GM21367 (cell line): ENCODE data around the gene FOXO4.

Experiments
- ATAC-seq: cut with Tn5 transposase; IDR thresholded peaks from one replicate; pipeline ENCODE4 v1.9.1; 2021; ENCODE audit not compliant: unreplicated experiment

Gene FOXO4

GRCh38 chrX:71131510-71131909, 35.9 kb downstream of the FOXO4 start:
- ATAC-seq: no peak

- ATAC-seq: no peak
Observed at GRCh38 chrX:71140440-71140839, 44.8 kb downstream of the FOXO4 start.

- no peak for ATAC-seq
Observed at GRCh38 chrX:71143508-71143907, 47.9 kb downstream of the FOXO4 start.

GRCh38 chrX:71144651-71145050, 49.0 kb downstream of the FOXO4 start, which contains the start of gene NLGN3:
Gene NLGN3 (plus strand): TSS chrX:71144841. CDS start chrX:71147750, 2,909 bp downstream.
- no peak for ATAC-seq

GRCh38 chrX:71147496-71148277, 52.0 kb downstream of the FOXO4 start:
- no peak for ATAC-seq

- ATAC-seq: no peak
Observed at GRCh38 chrX:71148278-71148663, 52.6 kb downstream of the FOXO4 start.

GRCh38 chrX:71151366-71151765, 55.7 kb downstream of the FOXO4 start:
- ATAC-seq: no peak
